Tibial nerve (tissue), 4 donors: ENCODE data around the gene PEDS1. TPM values are rescaled to one million over a fixed set of nuclear protein-coding genes. Genes with fewer than 3 reads are reported as not detected.

Experiments
- DNase-seq, 2 donors: peaks; one replicate each; pipeline ENCODE4 v3.0.0-alpha.2; 2019; ENCODE audit warnings: low spot score in 2 of 2
- H3K27ac ChIP-seq, 4 donors: fragments of 200-600 bp; sonication (generic) in 3 of 4; one replicate each; pipeline ENCODE4 v1.5.1; 2017 to 2019; ENCODE audit warnings: mild to moderate bottlenecking in 1 of 4
- H3K27me3 ChIP-seq, 2 donors: fragments of 200-600 bp; sonication (generic) in 1 of 2; one replicate each; pipeline versions ENCODE4 v1.5.1 to v1.6.0; 2017 to 2019
- H3K36me3 ChIP-seq, 3 donors: fragments of 200-600 bp; sonication (generic); one replicate each; pipeline ENCODE4 v1.5.1; 2018 to 2019
- H3K4me1 ChIP-seq, 4 donors: fragments of 200-600 bp; sonication (generic) in 3 of 4; one replicate each; pipeline ENCODE4 v1.5.1; 2017 to 2019
- H3K4me3 ChIP-seq, 4 donors: fragments of 200-600 bp; sonication (generic) in 3 of 4; one replicate each; pipeline ENCODE4 v1.5.1; 2017 to 2019; ENCODE audit warnings: mild to moderate bottlenecking in 1 of 4, moderate library complexity in 1 of 4
- H3K9me3 ChIP-seq, 4 donors: fragments of 200-600 bp; sonication (generic) in 3 of 4; one replicate each; pipeline ENCODE4 v1.5.1; 2017 to 2019
- CTCF ChIP-seq, 5 experiments: fragments of 200-600 bp in 3 of 5; fragments of 450-650 bp in 2 of 5; sonication (generic) in 3 of 5; IDR thresholded peaks; one replicate each; pipeline ENCODE4 v1.5.1; 2016 to 2019; ENCODE audit warnings: antibody characterized with exemption in 5 of 5, mild to moderate bottlenecking in 3 of 5, moderate library complexity in 2 of 5
- EP300 ChIP-seq, 2 donors: sonication (generic); formaldehyde crosslinking; IDR thresholded peaks; one replicate each; pipeline ENCODE4 v1.6.1; 2017; ENCODE audit warnings: antibody characterized with exemption in 2 of 2, mild to moderate bottlenecking in 1 of 2
- POLR2A ChIP-seq, 2 donors: fragments of 450-650 bp; IDR thresholded peaks; one replicate each; pipeline ENCODE4 v1.6.1; 2017; ENCODE audit warnings: antibody characterized with exemption in 2 of 2, mild to moderate bottlenecking in 2 of 2, moderate library complexity in 2 of 2
- WGBS, 2 donors: methylation state at CpG; one replicate each; pipeline ENCODE4 v1.1.5; 2018; 5-methylcytosine and 5-hydroxymethylcytosine counted together
- total RNA-seq, 4 donors: library from RNA; depleted of rRNA; stranded (reverse); fragments of >200 nt; gene quantifications; one replicate each; pipeline ENCODE4 v1.1.0, GENCODE V29; 2016

PEDS1 gene
- total RNA-seq, 4 donors from 2014 or later = 26.4 to 36.7 (median 35.5) TPM

GRCh38 chr20:50141811-50142561 is 11.5 kb downstream of the PEDS1 start:
- peak overlapping the region in 2 of 4 donors; percentile 48 to 90 for H3K27ac ChIP-seq

GRCh38 chr20:50141018-50141675 is 12.4 kb downstream of the PEDS1 start:
- no peak for TF ChIP-seq CTCF (IDR thresholded peaks at IDR 0.05)
- TF ChIP-seq POLR2A (IDR thresholded peaks at IDR 0.05) = no peak
- TF ChIP-seq EP300 (IDR thresholded peaks at IDR 0.05) = no peak
- Histone ChIP-seq H3K27me3 (no peaks in the 10 kb centered on the region), H3K4me3 (no peak overlapping the region), H3K4me1 (peaks cover 3 to 74% (median 26%) of the 10 kb centered on the region in 4 donors), H3K36me3 (peaks cover 0 to 27% (median 5%) of the 10 kb centered on the region in 3 donors), H3K9me3 (no peaks in the 10 kb centered on the region), H3K27ac (peak overlapping the region in 2 of 4 donors; percentile 33 to 90)
- no peak for DNase-seq
- 92 to 94% methylated on average over 6 of the region's 6 CpGs for WGBS, 2 donors

More at GRCh38 chr20:50141811-50142561, 11.5 kb downstream of the PEDS1 start:
- Histone ChIP-seq H3K9me3 (no peaks in the 10 kb centered on the region), H3K27me3 (no peaks in the 10 kb centered on the region), H3K36me3 (peaks cover 0 to 27% (median 5%) of the 10 kb centered on the region in 3 donors), H3K4me1 (peaks cover 3 to 80% (median 34%) of the 10 kb centered on the region in 4 donors), H3K4me3 (no peak overlapping the region)
- no peak for TF ChIP-seq EP300 (IDR thresholded peaks at IDR 0.05)
- no peak for TF ChIP-seq POLR2A (IDR thresholded peaks at IDR 0.05)
- TF ChIP-seq CTCF (IDR thresholded peaks at IDR 0.05) = no peak
- WGBS, 2 donors = 84 to 87% methylated on average over 12 of the region's 12 CpGs
- DNase-seq = no peak

GRCh38 chr20:50140339-50140859 is 13.1 kb downstream of the PEDS1 start:
- H3K9me3 ChIP-seq = no peaks in the 10 kb centered on the region

GRCh38 chr20:50138479-50139393 is 14.8 kb downstream of the PEDS1 start:
- H3K9me3 ChIP-seq = no peaks in the 10 kb centered on the region
- no peaks in the 10 kb centered on the region for H3K27me3 ChIP-seq
- H3K36me3 ChIP-seq = peaks cover 0 to 40% (median 5%) of the 10 kb centered on the region in 3 donors
- TF ChIP-seq EP300 (IDR thresholded peaks at IDR 0.05) (peak in 1 of 2 donors; percentile 48), CTCF (IDR thresholded peaks at IDR 0.05) (peak; percentile 28 to 54 (median 48)), POLR2A (IDR thresholded peaks at IDR 0.05) (no peak)
- 32 to 35% methylated on average over 23 to 27 of the region's 29 CpGs for WGBS, 2 donors
- H3K4me1 ChIP-seq = peaks cover 3 to 61% (median 23%) of the 10 kb centered on the region in 4 donors
- H3K4me3 ChIP-seq = peak overlapping the region in 1 of 4 donors; percentile 3
- no peak for DNase-seq
- H3K27ac ChIP-seq = peak overlapping the region; percentile 21 to 90 (median 77)

More at GRCh38 chr20:50140339-50140859, 13.1 kb downstream of the PEDS1 start:
- Histone ChIP-seq H3K36me3 (peaks cover 0 to 27% (median 5%) of the 10 kb centered on the region in 3 donors), H3K4me1 (peaks cover 3 to 67% (median 26%) of the 10 kb centered on the region in 4 donors), H3K27me3 (no peaks in the 10 kb centered on the region), H3K27ac (peak overlapping the region in 3 of 4 donors; percentile 21 to 90 (median 88)), H3K4me3 (no peak overlapping the region)
- no peak for DNase-seq
- TF ChIP-seq CTCF (IDR thresholded peaks at IDR 0.05) (no peak), POLR2A (IDR thresholded peaks at IDR 0.05) (no peak), EP300 (IDR thresholded peaks at IDR 0.05) (no peak)
- 74 to 80% methylated on average over 11 of the region's 11 CpGs for WGBS, 2 donors
